Stomach (tissue), 9 donors: ENCODE results near the gene PSORS1C2. TPM values are rescaled to one million over a fixed set of nuclear protein-coding genes. Genes with fewer than 3 reads are reported as not detected.
A peak's percentile ranks its signal among the peaks of the same experiment; 100 is the strongest.

Experiments used
- DNase-seq, 2 donors: peaks; one replicate each; pipeline versions ENCODE4 v3.0.0 to v3.0.0-alpha.2; 2013 to 2019
- H3K27ac ChIP-seq, 5 donors: fragments of 200-600 bp in 4 of 5; sonication (generic) in 4 of 5; one replicate each; pipeline ENCODE4 v1.5.1; 2013 to 2019; ENCODE audit warnings: mild to moderate bottlenecking in 1 of 5, moderate library complexity in 1 of 5
- H3K27me3 ChIP-seq, 3 donors: fragments of 200-600 bp; sonication (generic); one replicate each; pipeline ENCODE4 v1.5.1; 2017 to 2019; ENCODE audit warnings: mixed run types in 1 of 3
- H3K36me3 ChIP-seq, 4 donors: fragments of 200-600 bp; sonication (generic); 1 replicate in 3 of 4; 2 replicates in 1 of 4; pipeline ENCODE4 v1.5.1; 2016 to 2019
- H3K4me1 ChIP-seq, 4 donors: fragments of 200-600 bp; sonication (generic); one replicate each; pipeline ENCODE4 v1.5.1; 2016 to 2019
- H3K4me3 ChIP-seq, 4 donors: fragments of 200-600 bp; sonication (generic) in 3 of 4; one replicate each; pipeline ENCODE4 v1.5.1; 2016 to 2019; ENCODE audit warnings: mild to moderate bottlenecking in 1 of 4
- H3K9me3 ChIP-seq, 4 donors: fragments of 200-600 bp; sonication (generic); one replicate each; pipeline ENCODE4 v1.5.1; 2016 to 2019
- CTCF ChIP-seq, 7 experiments: fragments of 450-650 bp in 4 of 7; fragments of 200-600 bp in 3 of 7; sonication (generic) in 3 of 7; IDR thresholded peaks; one replicate each; pipeline ENCODE4 v1.5.1; 2016 to 2019; ENCODE audit warnings: antibody characterized with exemption in 7 of 7, control low read depth in 2 of 7, mild to moderate bottlenecking in 1 of 7
- EP300 ChIP-seq: sonication (generic); formaldehyde crosslinking; IDR thresholded peaks from one replicate; pipeline ENCODE4 v1.6.1; 2017; ENCODE audit warnings: antibody characterized with exemption
- POLR2A ChIP-seq, 4 donors: fragments of 450-650 bp; IDR thresholded peaks; one replicate each; pipeline ENCODE4 v1.6.1; 2016; ENCODE audit warnings: antibody characterized with exemption in 4 of 4, control low read depth in 2 of 4, mild to moderate bottlenecking in 1 of 4, moderate library complexity in 1 of 4
- POLR2AphosphoS5 ChIP-seq, 3 donors: sonication (generic); formaldehyde crosslinking; IDR thresholded peaks; one replicate each; pipeline ENCODE4 v1.6.1; 2016; ENCODE audit warnings: antibody characterized with exemption in 3 of 3
- WGBS, 5 donors: extraction: QIAGEN DNeasy Blood & Tissue Kit in 3 of 5; methylation state at CpG; one replicate each; pipeline versions ENCODE4 v1.1.5 to v1.1.7; 2013 to 2018; 5-methylcytosine and 5-hydroxymethylcytosine counted together
- intact Hi-C: fragments of 100-400 bp; cut with DNase I; formaldehyde crosslinking; loops from one replicate; pipeline ENCODE4 v1.15.1; 2023; ENCODE audit warnings: low total_unique reads
- polyA plus RNA-seq, 3 donors: library from polyadenylated mRNA; stranded (reverse); fragments of 200-250 nt; gene quantifications; one replicate each; pipeline ENCODE4 v1.2.3, GENCODE V29; 2013
- total RNA-seq, 5 donors: library from RNA; depleted of rRNA; stranded (reverse); fragments of >200 nt; gene quantifications; one replicate each; pipeline versions ENCODE4 v1.1.0 to v1.2.3, GENCODE V29; 2014 to 2016
- donor health status: healthy with polysubstance abuse.
- donor health status: Bipolar disorder and iron deficiency.
- donor health status: healthy.

PSORS1C2 gene
- total and polyA plus RNA-seq, 8 donors = 0.73 to 1.6 TPM; not detected in 6

- H3K27me3 ChIP-seq = no peaks in the 10 kb centered on the region
- DNase-seq = peak in 1 of 2 donors; percentile 31
- no peaks in the 10 kb centered on the region for H3K9me3 ChIP-seq
- WGBS, 5 donors = 69 to 77% (median 74%) methylated on average over 11 to 12 of the region's 12 CpGs
- TF ChIP-seq EP300 (no peak), POLR2A (IDR thresholded peaks at IDR 0.05) (no peak), CTCF (IDR thresholded peaks at IDR 0.05) (no peak), POLR2AphosphoS5 (IDR thresholded peaks at IDR 0.05) (no peak)
- no peak overlapping the region for H3K4me3 ChIP-seq
- intact Hi-C loops = no loop called here
- H3K36me3 ChIP-seq = no peaks in the 10 kb centered on the region
- peaks cover 6 to 22% (median 8%) of the 10 kb centered on the region in 4 donors for H3K4me1 ChIP-seq
- no peak overlapping the region for H3K27ac ChIP-seq
Observed at GRCh38 chr6:31092769-31093505, 45.9 kb downstream of the PSORS1C2 start.

- WGBS, 5 donors = 89 to 97% (median 95%) methylated on average over 2 of the region's 2 CpGs
- no peaks in the 10 kb centered on the region for H3K9me3 ChIP-seq
- no peak overlapping the region for H3K27ac ChIP-seq
- peaks cover 9 to 28% (median 11%) of the 10 kb centered on the region in 4 donors for H3K4me1 ChIP-seq
- no peaks in the 10 kb centered on the region for H3K27me3 ChIP-seq
- DNase-seq = no peak
- H3K4me3 ChIP-seq = no peak overlapping the region
- intact Hi-C loops = no loop called here
- no peaks in the 10 kb centered on the region for H3K36me3 ChIP-seq
- TF ChIP-seq EP300 (no peak), POLR2A (IDR thresholded peaks at IDR 0.05) (no peak), POLR2AphosphoS5 (IDR thresholded peaks at IDR 0.05) (no peak), CTCF (IDR thresholded peaks at IDR 0.05) (no peak)
Observed at GRCh38 chr6:31092238-31092637, 46.6 kb downstream of the PSORS1C2 start.

- intact Hi-C loops = no loop called here
Observed at GRCh38 chr6:31091680-31092079, 47.2 kb downstream of the PSORS1C2 start.

GRCh38 chr6:31090973-31091364, 47.9 kb downstream of the PSORS1C2 start:
- peaks cover 0 to 1% (median 0%) of the 10 kb centered on the region in 3 donors for H3K27me3 ChIP-seq
- no peak overlapping the region for H3K27ac ChIP-seq
- TF ChIP-seq EP300 = no peak
- no peak for TF ChIP-seq POLR2A (IDR thresholded peaks at IDR 0.05)
- TF ChIP-seq CTCF (IDR thresholded peaks at IDR 0.05) = no peak
- no peak for TF ChIP-seq POLR2AphosphoS5 (IDR thresholded peaks at IDR 0.05)
- H3K36me3 ChIP-seq = no peaks in the 10 kb centered on the region
- intact Hi-C loops = no loop called here
- no peaks in the 10 kb centered on the region for H3K9me3 ChIP-seq
- no peak overlapping the region for H3K4me3 ChIP-seq
- 79 to 96% (median 93%) methylated on average over 6 of the region's 6 CpGs for WGBS, 5 donors
- peaks cover 9 to 35% (median 17%) of the 10 kb centered on the region in 4 donors for H3K4me1 ChIP-seq
- DNase-seq = no peak

More at GRCh38 chr6:31091680-31092079, 47.2 kb downstream of the PSORS1C2 start:
- no peaks in the 10 kb centered on the region for H3K27me3 ChIP-seq
- 37 to 59% (median 44%) methylated on average over 3 of the region's 3 CpGs for WGBS, 5 donors
- H3K9me3 ChIP-seq = no peaks in the 10 kb centered on the region
- H3K4me3 ChIP-seq = no peak overlapping the region
- H3K27ac ChIP-seq = no peak overlapping the region
- H3K4me1 ChIP-seq = peaks cover 9 to 34% (median 16%) of the 10 kb centered on the region in 4 donors
- TF ChIP-seq EP300 = no peak
- no peak for TF ChIP-seq CTCF (IDR thresholded peaks at IDR 0.05)
- TF ChIP-seq POLR2AphosphoS5 (IDR thresholded peaks at IDR 0.05) = no peak
- no peak for TF ChIP-seq POLR2A (IDR thresholded peaks at IDR 0.05)
- H3K36me3 ChIP-seq = no peaks in the 10 kb centered on the region
- DNase-seq = no peak
